Adrenal gland (tissue), 5 donors: Measurements from ENCODE around the gene NOL4L.

Experiments
- POLR2A ChIP-seq, 2 donors: fragments of 450-650 bp; IDR thresholded peaks; one replicate each; pipeline ENCODE4 v1.6.1; 2017; ENCODE audit warnings: antibody characterized with exemption in 2 of 2, mild to moderate bottlenecking in 2 of 2, moderate library complexity in 1 of 2
- TF ChIP-seq, protein P1 (sequence below), 6 experiments: fragments of 450-650 bp in 4 of 6; fragments of 200-600 bp in 2 of 6; sonication (generic) in 1 of 6; IDR thresholded peaks; 1 replicate in 5 of 6; 2 replicates in 1 of 6; pipeline versions ENCODE4 v1.5.1 to v1.8.0; 2016 to 2021; ENCODE audit warnings: antibody characterized with exemption in 6 of 6, mild to moderate bottlenecking in 2 of 6, moderate library complexity in 1 of 6
- donor health status: DM: no; HTN: no; CAD: no.

DNA sequence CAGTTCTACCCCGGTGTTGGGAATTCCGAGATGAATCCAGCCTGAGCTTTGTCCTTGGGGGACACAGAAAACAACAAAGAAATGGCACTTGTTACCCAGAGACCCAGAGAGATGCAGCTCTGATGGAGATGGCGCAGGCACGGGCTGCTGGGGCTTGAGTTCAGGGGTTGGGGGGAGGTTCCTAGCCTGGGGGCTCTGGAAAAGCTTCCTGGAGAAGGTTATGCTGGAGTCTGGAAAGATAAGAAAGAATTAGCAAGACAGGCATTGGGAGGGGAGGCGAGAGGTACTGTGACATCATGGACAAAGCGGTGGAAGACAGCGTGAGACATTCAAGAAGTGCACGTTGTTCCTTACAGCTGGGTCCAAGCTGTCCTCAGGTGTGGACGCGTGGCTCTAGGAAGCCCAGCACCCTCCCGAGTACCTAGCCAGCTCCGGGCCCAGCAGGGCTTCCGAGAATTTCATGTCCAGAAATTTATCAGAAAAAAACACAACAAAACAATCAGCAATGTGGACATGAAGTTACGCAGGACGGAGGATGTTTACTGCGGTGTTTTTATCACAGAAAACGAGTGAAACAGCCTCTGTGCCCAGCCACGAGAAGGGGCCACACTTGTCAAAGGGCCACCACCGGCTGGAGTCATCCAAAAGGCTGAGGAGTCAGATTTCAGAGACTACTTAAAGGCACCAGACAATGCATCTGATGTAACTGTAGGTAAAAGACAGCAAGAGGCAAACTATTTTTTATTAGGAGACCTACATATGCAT lies 49.1 kb upstream of the NOL4L start:
- TF ChIP-seq POLR2A (IDR thresholded peaks at IDR 0.05): no peak
- TF ChIP-seq, protein P1, sequence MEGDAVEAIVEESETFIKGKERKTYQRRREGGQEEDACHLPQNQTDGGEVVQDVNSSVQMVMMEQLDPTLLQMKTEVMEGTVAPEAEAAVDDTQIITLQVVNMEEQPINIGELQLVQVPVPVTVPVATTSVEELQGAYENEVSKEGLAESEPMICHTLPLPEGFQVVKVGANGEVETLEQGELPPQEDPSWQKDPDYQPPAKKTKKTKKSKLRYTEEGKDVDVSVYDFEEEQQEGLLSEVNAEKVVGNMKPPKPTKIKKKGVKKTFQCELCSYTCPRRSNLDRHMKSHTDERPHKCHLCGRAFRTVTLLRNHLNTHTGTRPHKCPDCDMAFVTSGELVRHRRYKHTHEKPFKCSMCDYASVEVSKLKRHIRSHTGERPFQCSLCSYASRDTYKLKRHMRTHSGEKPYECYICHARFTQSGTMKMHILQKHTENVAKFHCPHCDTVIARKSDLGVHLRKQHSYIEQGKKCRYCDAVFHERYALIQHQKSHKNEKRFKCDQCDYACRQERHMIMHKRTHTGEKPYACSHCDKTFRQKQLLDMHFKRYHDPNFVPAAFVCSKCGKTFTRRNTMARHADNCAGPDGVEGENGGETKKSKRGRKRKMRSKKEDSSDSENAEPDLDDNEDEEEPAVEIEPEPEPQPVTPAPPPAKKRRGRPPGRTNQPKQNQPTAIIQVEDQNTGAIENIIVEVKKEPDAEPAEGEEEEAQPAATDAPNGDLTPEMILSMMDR (IDR thresholded peaks at IDR 0.05): no peak
